Occipital lobe (tissue), 2 donors: Measurements from ENCODE around the gene PLA2G3. TPM values are rescaled to one million over a fixed set of nuclear protein-coding genes. Genes with fewer than 3 reads are reported as not detected.
"Not testable (repeated sequence)": the region's sequence is repeated elsewhere in the genome, so short reads cannot be mapped to it uniquely, and the experiment has no call there.

Experiments used
- DNase-seq: peaks from one replicate; lab custom pipeline; 2025; lab: John Stamatoyannopoulos, UW
- total RNA-seq: library from RNA; depleted of rRNA; stranded (reverse); fragments of >200 nt; gene quantifications from one replicate; pipeline ENCODE4 v1.2.3, GENCODE V29; 2014

Gene PLA2G3
- total RNA-seq, 1 donor from 2014 or later, result not detected

- no peak for DNase-seq
Observed at GRCh38 chr22:31124811-31125465, 15.4 kb downstream of the PLA2G3 start.

GRCh38 chr22:31124290-31124689 is 16.0 kb downstream of the PLA2G3 start:
- DNase-seq, result no peak

- DNase-seq, result no peak
Observed at GRCh38 chr22:31123292-31123602, 17.1 kb downstream of the PLA2G3 start.

GRCh38 chr22:31122532-31123291 is 17.6 kb downstream of the PLA2G3 start, which contains the start of gene INPP5J:
Gene INPP5J, plus strand, starts transcription at chr22:31122966. Its CDS starts 49 bp downstream, at chr22:31123015.
- DNase-seq, result peak; percentile 59

GRCh38 chr22:31122196-31122531 is 18.1 kb downstream of the PLA2G3 start:
- DNase-seq, result no peak

- DNase-seq, result no peak
Observed at GRCh38 chr22:31121403-31121802, 18.9 kb downstream of the PLA2G3 start.

- DNase-seq, result no peak
Observed at GRCh38 chr22:31120642-31121041, 19.7 kb downstream of the PLA2G3 start.

- DNase-seq, result no peak
Observed at GRCh38 chr22:31120230-31120629, 20.1 kb downstream of the PLA2G3 start.

- DNase-seq, result no peak
Observed at GRCh38 chr22:31119026-31119717, 21.1 kb downstream of the PLA2G3 start.

GRCh38 chr22:31118046-31118820 is 22.1 kb downstream of the PLA2G3 start:
- no peak for DNase-seq

GRCh38 chr22:31112547-31113091 is 27.7 kb downstream of the PLA2G3 start:
- DNase-seq, result not testable (repeated sequence)

- DNase-seq, result no peak
Observed at GRCh38 chr22:31107894-31108218, 32.5 kb downstream of the PLA2G3 start.

- DNase-seq, result peak; percentile 97
Observed at GRCh38 chr22:31107178-31107893, 33.0 kb downstream of the PLA2G3 start, which contains the start of gene SELENOM. Gene SELENOM, minus strand, starts transcription at chr22:31107568. Its CDS starts 63 bp downstream, at chr22:31107505.

- DNase-seq, result no peak
Observed at GRCh38 chr22:31106731-31107177, 33.6 kb downstream of the PLA2G3 start.

GRCh38 chr22:31106001-31106571 is 34.2 kb downstream of the PLA2G3 start:
- no peak for DNase-seq

- DNase-seq, result no peak
Observed at GRCh38 chr22:31105282-31105929, 34.9 kb downstream of the PLA2G3 start.

- DNase-seq, result no peak
Observed at GRCh38 chr22:31104869-31105268, 35.4 kb downstream of the PLA2G3 start.

- DNase-seq, result no peak
Observed at GRCh38 chr22:31103899-31104694, 36.2 kb downstream of the PLA2G3 start.

- DNase-seq, result no peak
Observed at GRCh38 chr22:31103111-31103510, 37.2 kb downstream of the PLA2G3 start.
